BE2C (cell line): ENCODE results near the gene MYH14.

Experiments used
- DNase-seq: peaks from one replicate; pipeline ENCODE4 v3.0.0-alpha.2; 2020
- H3K27me3 ChIP-seq: fragments of 250-450 bp; sonication (Bioruptor Pico); 2 replicates; pipeline ENCODE4 v1.5.1; 2020; ENCODE audit warnings: mild to moderate bottlenecking
- H3K36me3 ChIP-seq: fragments of 250-450 bp; sonication (Bioruptor Pico); 2 replicates; pipeline ENCODE4 v1.5.1; 2020; ENCODE audit warnings: mild to moderate bottlenecking
- H3K4me1 ChIP-seq: fragments of 250-450 bp; sonication (Bioruptor Pico); 2 replicates; pipeline ENCODE4 v1.5.1; 2020
- H3K4me3 ChIP-seq: 2 replicates; pipeline ENCODE4 v1.5.1; 2011; ENCODE audit warnings: low read depth, low read length
- H3K9me3 ChIP-seq: fragments of 250-450 bp; sonication (Bioruptor Pico); 2 replicates; pipeline ENCODE4 v1.5.1; 2020
- TF ChIP-seq, protein P1 (sequence below): IDR thresholded peaks from 2 replicates; pipeline ENCODE4 v1.5.1; 2012; ENCODE audit warnings: mild to moderate bottlenecking, low read depth, low read length

The MYH14 gene

DNA sequence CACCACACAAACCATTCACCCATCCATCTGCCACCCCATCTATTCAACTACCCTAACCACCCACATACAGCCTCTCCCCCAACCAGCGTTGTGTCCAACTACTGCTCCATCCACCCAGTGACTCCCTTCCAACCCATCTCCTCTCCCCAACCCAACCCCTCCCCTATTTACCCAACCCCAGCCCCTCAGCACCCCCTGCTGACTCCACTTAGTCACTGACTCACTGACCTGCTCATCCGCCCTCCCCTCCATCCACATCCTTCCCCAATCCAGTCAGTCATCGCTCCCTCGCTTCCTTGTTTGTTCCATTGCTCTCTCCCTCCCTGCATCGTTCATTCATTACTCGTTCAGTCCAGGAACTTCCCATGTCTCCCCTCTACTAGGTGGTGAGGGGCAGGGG is 86.6 kb downstream of the MYH14 start:
- Histone ChIP-seq H3K36me3 (no peaks in the 10 kb centered on the region), H3K9me3 (no peaks in the 10 kb centered on the region; the same call in 1 of the 2 replicates), H3K4me1 (no peaks in the 10 kb centered on the region), H3K27me3 (no peaks in the 10 kb centered on the region), H3K4me3 (no peak overlapping the region)
- TF ChIP-seq, protein P1, sequence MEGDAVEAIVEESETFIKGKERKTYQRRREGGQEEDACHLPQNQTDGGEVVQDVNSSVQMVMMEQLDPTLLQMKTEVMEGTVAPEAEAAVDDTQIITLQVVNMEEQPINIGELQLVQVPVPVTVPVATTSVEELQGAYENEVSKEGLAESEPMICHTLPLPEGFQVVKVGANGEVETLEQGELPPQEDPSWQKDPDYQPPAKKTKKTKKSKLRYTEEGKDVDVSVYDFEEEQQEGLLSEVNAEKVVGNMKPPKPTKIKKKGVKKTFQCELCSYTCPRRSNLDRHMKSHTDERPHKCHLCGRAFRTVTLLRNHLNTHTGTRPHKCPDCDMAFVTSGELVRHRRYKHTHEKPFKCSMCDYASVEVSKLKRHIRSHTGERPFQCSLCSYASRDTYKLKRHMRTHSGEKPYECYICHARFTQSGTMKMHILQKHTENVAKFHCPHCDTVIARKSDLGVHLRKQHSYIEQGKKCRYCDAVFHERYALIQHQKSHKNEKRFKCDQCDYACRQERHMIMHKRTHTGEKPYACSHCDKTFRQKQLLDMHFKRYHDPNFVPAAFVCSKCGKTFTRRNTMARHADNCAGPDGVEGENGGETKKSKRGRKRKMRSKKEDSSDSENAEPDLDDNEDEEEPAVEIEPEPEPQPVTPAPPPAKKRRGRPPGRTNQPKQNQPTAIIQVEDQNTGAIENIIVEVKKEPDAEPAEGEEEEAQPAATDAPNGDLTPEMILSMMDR, result no peak
- no peak for DNase-seq

DNA sequence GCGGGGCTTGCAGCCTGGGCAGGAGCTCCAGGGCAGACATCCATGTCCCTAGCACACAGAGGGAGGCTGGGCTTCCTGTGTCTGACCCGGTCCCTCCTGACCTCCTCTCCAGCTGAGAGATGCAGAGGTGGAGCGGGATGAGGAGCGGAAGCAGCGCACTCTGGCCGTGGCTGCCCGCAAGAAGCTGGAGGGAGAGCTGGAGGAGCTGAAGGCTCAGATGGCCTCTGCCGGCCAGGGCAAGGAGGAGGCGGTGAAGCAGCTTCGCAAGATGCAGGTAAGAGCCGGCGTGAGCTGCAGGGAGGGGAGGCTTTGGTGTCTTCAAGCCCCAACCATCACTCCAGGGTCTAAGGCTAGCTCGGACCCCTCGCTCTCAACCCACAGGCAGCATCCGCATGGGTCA is 87.4 kb downstream of the MYH14 start:
- Histone ChIP-seq H3K4me3 (no peak overlapping the region), H3K36me3 (no peaks in the 10 kb centered on the region), H3K27me3 (no peaks in the 10 kb centered on the region), H3K4me1 (no peaks in the 10 kb centered on the region), H3K9me3 (no peaks in the 10 kb centered on the region; the same call in 1 of the 2 replicates)
- DNase-seq, result no peak
- TF ChIP-seq, protein P1, result no peak

DNA sequence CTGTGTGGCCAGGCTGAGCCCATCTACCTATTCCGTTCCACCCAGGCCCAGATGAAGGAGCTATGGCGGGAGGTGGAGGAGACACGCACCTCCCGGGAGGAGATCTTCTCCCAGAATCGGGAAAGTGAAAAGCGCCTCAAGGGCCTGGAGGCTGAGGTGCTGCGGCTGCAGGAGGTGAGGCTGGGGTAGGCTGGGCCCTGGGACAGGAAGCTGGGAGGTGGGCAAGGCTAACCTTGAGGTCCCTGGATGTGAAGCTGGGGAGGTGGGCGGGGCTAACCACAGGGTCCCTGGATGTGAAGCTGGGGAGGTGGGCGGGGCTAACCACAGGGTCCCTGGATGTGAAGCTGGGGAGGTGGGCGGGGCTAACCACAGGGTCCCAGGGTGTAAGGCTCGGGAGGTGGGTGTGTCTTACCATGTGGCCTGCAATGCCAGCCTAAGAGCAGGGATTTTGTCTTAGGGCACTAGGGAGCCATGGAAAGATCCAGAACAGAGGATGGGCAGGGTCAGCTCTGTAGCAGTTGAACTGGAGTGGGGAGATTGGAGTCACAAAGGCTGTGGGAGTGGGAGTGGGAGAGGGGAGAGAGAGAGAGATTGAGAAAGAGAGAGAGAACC is 88.9 kb downstream of the MYH14 start:
- TF ChIP-seq, protein P1, result no peak
- no peak for DNase-seq
- no peaks in the 10 kb centered on the region for H3K4me1 ChIP-seq
- H3K4me3 ChIP-seq, result no peak overlapping the region
- H3K9me3 ChIP-seq, result no peaks in the 10 kb centered on the region
- no peaks in the 10 kb centered on the region for H3K36me3 ChIP-seq
- no peaks in the 10 kb centered on the region for H3K27me3 ChIP-seq

DNA sequence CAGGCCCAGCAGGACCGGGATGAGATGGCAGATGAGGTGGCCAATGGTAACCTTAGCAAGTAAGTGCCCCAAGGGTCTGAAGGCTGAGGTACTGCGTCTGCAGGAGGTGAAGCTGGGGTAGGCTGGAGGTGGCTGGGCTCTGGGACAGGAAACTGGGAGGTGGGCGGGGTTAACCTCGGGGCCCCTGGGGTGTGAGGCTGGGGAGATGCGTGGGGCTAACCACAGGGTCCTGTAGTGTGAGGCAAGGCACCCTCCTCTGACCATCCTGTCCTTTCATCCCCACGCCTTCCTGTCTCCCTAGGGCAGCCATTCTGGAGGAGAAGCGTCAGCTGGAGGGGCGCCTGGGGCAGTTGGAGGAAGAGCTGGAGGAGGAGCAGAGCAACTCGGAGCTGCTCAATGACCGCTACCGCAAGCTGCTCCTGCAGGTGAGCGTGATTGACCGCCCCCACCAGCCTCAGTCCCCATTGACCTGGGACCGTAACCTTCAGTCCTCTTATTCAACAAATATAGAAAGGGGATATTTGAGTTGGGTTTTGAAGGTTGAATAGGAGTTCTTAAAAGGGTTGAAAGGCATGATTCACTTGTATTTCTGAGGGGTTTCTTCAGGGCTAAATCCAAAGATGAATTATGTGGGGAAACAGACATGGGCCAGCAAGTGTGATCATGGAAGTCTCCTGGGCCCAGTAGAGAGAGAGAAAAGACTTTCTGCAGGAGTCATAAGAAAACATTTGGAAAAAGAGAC is 90.0 kb downstream of the MYH14 start:
- TF ChIP-seq, protein P1, result no peak
- no peaks in the 10 kb centered on the region for H3K27me3 ChIP-seq
- H3K4me3 ChIP-seq, result no peak overlapping the region
- H3K4me1 ChIP-seq, result no peaks in the 10 kb centered on the region
- no peaks in the 10 kb centered on the region for H3K36me3 ChIP-seq
- no peak for DNase-seq
- no peaks in the 10 kb centered on the region for H3K9me3 ChIP-seq

DNA sequence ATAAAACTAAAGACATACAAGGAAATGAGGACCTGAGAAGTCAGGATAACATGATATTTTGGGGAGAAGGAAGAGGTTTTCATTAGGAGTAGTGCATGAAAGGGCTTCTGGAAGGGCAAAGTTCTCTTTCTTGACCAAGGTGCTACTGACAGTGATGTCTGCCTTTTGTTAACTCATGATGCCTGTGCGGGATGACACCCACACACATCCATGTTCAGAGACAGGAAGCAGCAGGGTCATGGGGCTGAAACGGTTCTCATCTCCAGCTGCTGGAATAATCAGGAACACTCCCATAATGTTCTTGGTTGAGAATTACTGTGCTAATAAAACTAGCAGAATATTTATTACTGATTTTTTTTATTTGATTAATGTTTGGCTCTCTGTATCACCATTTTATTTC is 96.6 kb downstream of the MYH14 start:
- Histone ChIP-seq H3K4me3 (no peak overlapping the region), H3K9me3 (no peaks in the 10 kb centered on the region), H3K4me1 (no peaks in the 10 kb centered on the region), H3K27me3 (no peaks in the 10 kb centered on the region), H3K36me3 (no peaks in the 10 kb centered on the region)
- TF ChIP-seq, protein P1, result no peak
- DNase-seq, result no peak
